CD14-positive monocyte (primary cell): ENCODE data around the gene CDH13. TPM values are rescaled to one million over a fixed set of nuclear protein-coding genes. Genes with fewer than 3 reads are reported as not detected.

ENCODE experiments used
- DNase-seq, 3 donors: peaks; one replicate each; pipeline ENCODE4 v3.0.0-alpha.2; 2011 to 2022
- H2AFZ ChIP-seq: 2 replicates; pipeline ENCODE4 v1.6.0; 2012; ENCODE audit warnings: mild to moderate bottlenecking, low read depth, low read length, inconsistent platforms; ENCODE audit not compliant: insufficient read depth, poor library complexity, severe bottlenecking
- H3K27ac ChIP-seq, 2 donors: 1 replicate in 1 of 2; 2 replicates in 1 of 2; pipeline ENCODE4 v1.5.1; 2012 to 2013; ENCODE audit warnings: low read length in 2 of 2, control low read depth in 1 of 2, inconsistent platforms in 1 of 2, low read depth in 1 of 2, mild to moderate bottlenecking in 1 of 2
- H3K27me3 ChIP-seq, 2 donors: one replicate each; pipeline versions ENCODE4 v1.6.0 to v1.6.1; 2011 to 2013; ENCODE audit warnings: low read length in 2 of 2; ENCODE audit not compliant: control insufficient read depth in 2 of 2, insufficient read depth in 2 of 2
- H3K36me3 ChIP-seq, 2 donors: replicated peaks in 1 of 2; 1 replicate in 1 of 2; 2 replicates in 1 of 2; pipeline versions ENCODE4 v1.5.1 to v1.6.1; 2012 to 2013; ENCODE audit warnings: low read length in 2 of 2, control low read depth in 1 of 2, inconsistent platforms in 1 of 2, mild to moderate bottlenecking in 1 of 2; ENCODE audit not compliant: insufficient read depth in 2 of 2, control insufficient read depth in 1 of 2
- H3K4me1 ChIP-seq, 2 donors: 1 replicate in 1 of 2; 2 replicates in 1 of 2; pipeline versions ENCODE4 v1.5.1 to v1.6.1; 2012 to 2013; ENCODE audit warnings: low read length in 2 of 2, control low read depth in 1 of 2, inconsistent platforms in 1 of 2, mild to moderate bottlenecking in 1 of 2, moderate library complexity in 1 of 2; ENCODE audit not compliant: insufficient read depth in 2 of 2, control insufficient read depth in 1 of 2
- H3K4me2 ChIP-seq: replicated peaks from 2 replicates; pipeline ENCODE3; 2012; ENCODE audit warnings: low read length, moderate library complexity, mild to moderate bottlenecking; ENCODE audit not compliant: poor library complexity, severe bottlenecking; ENCODE audit errors: extremely low read depth
- H3K4me3 ChIP-seq, 3 experiments: fragments of 200-600 bp in 1 of 3; sonication (generic) in 1 of 3; replicated peaks in 1 of 3; 1 replicate in 2 of 3; 2 replicates in 1 of 3; pipeline ENCODE4 v1.5.1; 2011 to 2013; ENCODE audit warnings: low read length in 3 of 3, mild to moderate bottlenecking in 3 of 3, control low read depth in 2 of 3, low read depth in 2 of 3, inconsistent platforms in 1 of 3, moderate library complexity in 1 of 3
- H3K79me2 ChIP-seq: 2 replicates; pipeline ENCODE4 v1.6.0; 2012; ENCODE audit warnings: mild to moderate bottlenecking, control low read depth, inconsistent platforms, low read length, moderate library complexity; ENCODE audit not compliant: insufficient read depth
- H3K9ac ChIP-seq: 2 replicates; pipeline ENCODE4 v1.6.0; 2017; ENCODE audit warnings: low read length, mild to moderate bottlenecking; ENCODE audit not compliant: insufficient read depth, poor library complexity, severe bottlenecking
- H3K9me3 ChIP-seq, 2 donors: replicated peaks in 1 of 2; 1 replicate in 1 of 2; 2 replicates in 1 of 2; pipeline versions ENCODE4 v1.5.1 to v1.6.1; 2012 to 2013; ENCODE audit warnings: low read length in 2 of 2, control low read depth in 1 of 2; ENCODE audit not compliant: control insufficient read depth in 1 of 2, insufficient read depth in 1 of 2
- H4K20me1 ChIP-seq: 2 replicates; pipeline ENCODE4 v1.6.0; 2012; ENCODE audit warnings: mild to moderate bottlenecking, low read length, control low read depth, moderate library complexity; ENCODE audit not compliant: insufficient read depth
- H3K27ac Mint-ChIP-seq, 7 donors: one replicate each; pipeline ENCODE4 v1.8.0; 2020; ENCODE audit warnings: mild to moderate bottlenecking in 7 of 7, mixed read lengths in 7 of 7, moderate library complexity in 6 of 7, inconsistent platforms in 2 of 7
- H3K27me3 Mint-ChIP-seq, 3 donors: one replicate each; pipeline ENCODE4 v1.8.0; 2021 to 2022; ENCODE audit warnings: low read depth in 3 of 3, mild to moderate bottlenecking in 3 of 3, mixed read lengths in 3 of 3, moderate library complexity in 3 of 3, inconsistent platforms in 1 of 3
- H3K36me3 Mint-ChIP-seq, 2 donors: one replicate each; pipeline ENCODE4 v1.8.0; 2020; ENCODE audit warnings: mixed read lengths in 2 of 2, inconsistent platforms in 1 of 2, mild to moderate bottlenecking in 1 of 2
- H3K4me1 Mint-ChIP-seq: one replicate; pipeline ENCODE4 v1.8.0; 2020; ENCODE audit warnings: mild to moderate bottlenecking, mixed read lengths
- H3K4me3 Mint-ChIP-seq, 2 donors: one replicate each; pipeline ENCODE4 v1.8.0; 2020; ENCODE audit warnings: mild to moderate bottlenecking in 2 of 2, mixed read lengths in 2 of 2, moderate library complexity in 1 of 2
- H3K9me3 Mint-ChIP-seq, 7 donors: one replicate each; pipeline ENCODE4 v1.8.0; 2020 to 2022; ENCODE audit warnings: mixed read lengths in 7 of 7, mild to moderate bottlenecking in 6 of 7, moderate library complexity in 6 of 7, inconsistent platforms in 2 of 7
- CTCF ChIP-seq: fragments of 200-600 bp; IDR thresholded peaks from one replicate; pipeline ENCODE4 v1.8.0; 2022; ENCODE audit warnings: antibody characterized with exemption, mild to moderate bottlenecking
- WGBS: methylation state at CpG from one replicate; pipeline ENCODE4 v1.1.5; 2013; ENCODE audit warnings: missing lambda C conversion rate; ENCODE audit not compliant: insufficient coverage; 5-methylcytosine and 5-hydroxymethylcytosine counted together
- intact Hi-C, 2 donors: fragments of 100-400 bp; cut with micrococcal nuclease; formaldehyde crosslinking; loops; one replicate each; pipeline versions ENCODE4 v1.15.0 to v1.15.1; 2023
- polyA plus RNA-seq, 3 donors: library from polyadenylated mRNA; depleted of rRNA in 1 of 3; unstranded in 2 of 3; stranded (reverse) in 1 of 3; fragments of 300-500 nt in 2 of 3; fragments of >200 nt in 1 of 3; fragmentation: Illumina TruSeq in 2 of 3; gene quantifications; 1 replicate in 2 of 3; 2 replicates in 1 of 3; pipeline ENCODE4 v1.2.3, GENCODE V29; 2012 to 2021

Gene CDH13
- polyA plus RNA-seq, 3 donors: 0.13 to 0.19 TPM; not detected in 1

GRCh38 chr16:82793528-82794245 is 166.9 kb downstream of the CDH13 start:
- Histone ChIP-seq H3K36me3 (no peaks in the 10 kb centered on the region), H3K27ac (no peak overlapping the region), H2AFZ (no peak overlapping the region), H4K20me1 (no peaks in the 10 kb centered on the region), H3K9ac (no peak overlapping the region), H3K4me1 (no peaks in the 10 kb centered on the region), H3K27me3 (no peaks in the 10 kb centered on the region), H3K4me2 (no peak overlapping the region), H3K9me3 (peaks cover 0 to 2% of the 10 kb centered on the region in 2 donors), H3K4me3 (no peak overlapping the region), H3K79me2 (no peaks in the 10 kb centered on the region)
- 75% methylated on average over 5 of the region's 10 CpGs for WGBS
- Mint-ChIP-seq H3K9me3 (peaks cover 0 to 8% (median 3%) of the 10 kb centered on the region in 7 donors), H3K4me1 (peaks cover 3% of the 10 kb centered on the region), H3K36me3 (no peaks in the 10 kb centered on the region), H3K4me3 (no peak overlapping the region), H3K27me3 (peaks cover 0 to 4% (median 2%) of the 10 kb centered on the region in 3 donors), H3K27ac (no peak overlapping the region)
- intact Hi-C loops: loop anchor here in 1 of 2 donors (10.0 kb wide), 1 partner anchor 61 kb away; no protein-coding TSS in a partner anchor
- DNase-seq: peak in 1 of 3 donors; percentile 26
- no peak for TF ChIP-seq CTCF

GRCh38 chr16:82796047-82796446 is 169.3 kb downstream of the CDH13 start:
- Histone ChIP-seq H4K20me1 (no peaks in the 10 kb centered on the region), H2AFZ (no peak overlapping the region), H3K9me3 (peaks cover 0 to 2% of the 10 kb centered on the region in 2 donors), H3K79me2 (no peaks in the 10 kb centered on the region), H3K9ac (no peak overlapping the region), H3K27ac (no peak overlapping the region), H3K4me1 (no peaks in the 10 kb centered on the region), H3K4me2 (no peak overlapping the region), H3K27me3 (no peaks in the 10 kb centered on the region), H3K36me3 (no peaks in the 10 kb centered on the region), H3K4me3 (no peak overlapping the region)
- Mint-ChIP-seq H3K9me3 (peaks cover 0 to 7% (median 3%) of the 10 kb centered on the region in 7 donors), H3K4me3 (no peak overlapping the region), H3K36me3 (no peaks in the 10 kb centered on the region), H3K27ac (no peak overlapping the region), H3K27me3 (peaks cover 0 to 4% (median 0%) of the 10 kb centered on the region in 3 donors), H3K4me1 (peaks cover 3% of the 10 kb centered on the region)
- 80% methylated on average over 1 of the region's 3 CpGs for WGBS
- DNase-seq: no peak
- intact Hi-C loops: loop anchor here in 1 of 2 donors (10.0 kb wide), 1 partner anchor 59 kb away; no protein-coding TSS in a partner anchor
- no peak for TF ChIP-seq CTCF
